Liver (tissue), 3 donors: ENCODE data around the gene PRKN.

ENCODE experiments used
- EGR1 ChIP-seq, 2 donors: IDR thresholded peaks; 2 replicates each; pipeline ENCODE4 v1.6.1; 2016 to 2018; ENCODE audit warnings: antibody characterized with exemption in 2 of 2, low read depth in 2 of 2
- JUND ChIP-seq, 2 donors: IDR thresholded peaks; 2 replicates each; pipeline ENCODE4 v1.6.1; 2016; ENCODE audit warnings: antibody characterized with exemption in 2 of 2
- RAD21 ChIP-seq, 2 donors: IDR thresholded peaks; 2 replicates each; pipeline ENCODE4 v1.6.1; 2016; ENCODE audit warnings: antibody characterized with exemption in 2 of 2, mild to moderate bottlenecking in 2 of 2
- RXRA ChIP-seq, 2 donors: IDR thresholded peaks; 2 replicates each; pipeline ENCODE4 v1.6.1; 2017 to 2018; ENCODE audit warnings: antibody characterized with exemption in 2 of 2, mild to moderate bottlenecking in 1 of 2
- SP1 ChIP-seq: IDR thresholded peaks from 2 replicates; pipeline ENCODE4 v1.6.1; 2018; ENCODE audit warnings: antibody characterized with exemption, mild to moderate bottlenecking
- TAF1 ChIP-seq: conservative IDR thresholded peaks from 2 replicates; pipeline ENCODE4 v1.6.1; 2016; ENCODE audit warnings: antibody characterized with exemption, mild to moderate bottlenecking
- YY1 ChIP-seq: IDR thresholded peaks from 2 replicates; pipeline ENCODE4 v1.6.1; 2016; ENCODE audit warnings: antibody characterized with exemption, mild to moderate bottlenecking
- TF ChIP-seq, protein P1 (sequence below): fragments of 150-350 bp; IDR thresholded peaks from 2 replicates; pipeline ENCODE4 v1.5.1; 2017; ENCODE audit warnings: improper control_type of control experiment, low read depth, low read length; ENCODE audit not compliant: missing input control
- TF ChIP-seq, protein P2 (sequence below): IDR thresholded peaks from 2 replicates; pipeline ENCODE4 v1.6.1; 2016; ENCODE audit warnings: antibody characterized with exemption
- TF ChIP-seq, protein P3 (sequence below): IDR thresholded peaks from 2 replicates; pipeline ENCODE4 v1.6.1; 2016; ENCODE audit warnings: antibody characterized with exemption
- donor health status: healthy.
- donor health status: healthy.

DNA sequence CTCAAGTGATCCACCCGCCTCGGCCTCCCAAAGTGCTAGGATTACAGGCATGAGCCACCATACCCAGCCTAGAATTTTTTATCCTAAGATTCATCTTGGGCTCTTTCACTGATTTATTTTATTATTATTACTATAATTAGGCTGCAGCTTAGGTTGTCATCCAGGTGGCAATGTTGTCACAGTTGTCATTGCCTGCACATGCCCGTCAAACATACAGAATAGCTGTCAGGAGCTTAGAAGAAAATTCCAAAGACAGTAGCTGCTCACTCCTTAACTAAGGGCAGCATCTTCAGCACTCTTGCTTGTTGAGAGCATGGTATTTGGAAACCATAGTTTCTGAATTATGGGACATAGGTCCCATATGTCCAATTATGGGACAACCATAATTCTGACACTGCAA lies 1118.8 kb downstream of the PRKN start:
- TF ChIP-seq, protein P1, sequence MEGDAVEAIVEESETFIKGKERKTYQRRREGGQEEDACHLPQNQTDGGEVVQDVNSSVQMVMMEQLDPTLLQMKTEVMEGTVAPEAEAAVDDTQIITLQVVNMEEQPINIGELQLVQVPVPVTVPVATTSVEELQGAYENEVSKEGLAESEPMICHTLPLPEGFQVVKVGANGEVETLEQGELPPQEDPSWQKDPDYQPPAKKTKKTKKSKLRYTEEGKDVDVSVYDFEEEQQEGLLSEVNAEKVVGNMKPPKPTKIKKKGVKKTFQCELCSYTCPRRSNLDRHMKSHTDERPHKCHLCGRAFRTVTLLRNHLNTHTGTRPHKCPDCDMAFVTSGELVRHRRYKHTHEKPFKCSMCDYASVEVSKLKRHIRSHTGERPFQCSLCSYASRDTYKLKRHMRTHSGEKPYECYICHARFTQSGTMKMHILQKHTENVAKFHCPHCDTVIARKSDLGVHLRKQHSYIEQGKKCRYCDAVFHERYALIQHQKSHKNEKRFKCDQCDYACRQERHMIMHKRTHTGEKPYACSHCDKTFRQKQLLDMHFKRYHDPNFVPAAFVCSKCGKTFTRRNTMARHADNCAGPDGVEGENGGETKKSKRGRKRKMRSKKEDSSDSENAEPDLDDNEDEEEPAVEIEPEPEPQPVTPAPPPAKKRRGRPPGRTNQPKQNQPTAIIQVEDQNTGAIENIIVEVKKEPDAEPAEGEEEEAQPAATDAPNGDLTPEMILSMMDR, result no peak
- TF ChIP-seq SP1 (no peak), TAF1 (no peak), RAD21 (IDR thresholded peaks at IDR 0.05) (no peak), JUND (IDR thresholded peaks at IDR 0.05) (no peak), EGR1 (IDR thresholded peaks at IDR 0.05; ENCODE audit: low read depth in 2 of 2) (no peak), RXRA (IDR thresholded peaks at IDR 0.05) (no peak), YY1 (no peak)
- TF ChIP-seq, protein P2, sequence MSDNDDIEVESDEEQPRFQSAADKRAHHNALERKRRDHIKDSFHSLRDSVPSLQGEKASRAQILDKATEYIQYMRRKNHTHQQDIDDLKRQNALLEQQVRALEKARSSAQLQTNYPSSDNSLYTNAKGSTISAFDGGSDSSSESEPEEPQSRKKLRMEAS, result no peak
- TF ChIP-seq, protein P3, sequence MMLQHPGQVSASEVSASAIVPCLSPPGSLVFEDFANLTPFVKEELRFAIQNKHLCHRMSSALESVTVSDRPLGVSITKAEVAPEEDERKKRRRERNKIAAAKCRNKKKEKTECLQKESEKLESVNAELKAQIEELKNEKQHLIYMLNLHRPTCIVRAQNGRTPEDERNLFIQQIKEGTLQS, result no peak
